DMS79 treated with DMSO at 0.1 percent for 48 hours (cell line): ENCODE data around the gene HES4.
"Not testable (repeated sequence)": the region's sequence is repeated elsewhere in the genome, so short reads cannot be mapped to it uniquely, and the experiment has no call there.

Experiments
- DNase-seq: peaks from one replicate; lab custom pipeline; 2025; lab: John Stamatoyannopoulos, UW

Gene HES4

DNA sequence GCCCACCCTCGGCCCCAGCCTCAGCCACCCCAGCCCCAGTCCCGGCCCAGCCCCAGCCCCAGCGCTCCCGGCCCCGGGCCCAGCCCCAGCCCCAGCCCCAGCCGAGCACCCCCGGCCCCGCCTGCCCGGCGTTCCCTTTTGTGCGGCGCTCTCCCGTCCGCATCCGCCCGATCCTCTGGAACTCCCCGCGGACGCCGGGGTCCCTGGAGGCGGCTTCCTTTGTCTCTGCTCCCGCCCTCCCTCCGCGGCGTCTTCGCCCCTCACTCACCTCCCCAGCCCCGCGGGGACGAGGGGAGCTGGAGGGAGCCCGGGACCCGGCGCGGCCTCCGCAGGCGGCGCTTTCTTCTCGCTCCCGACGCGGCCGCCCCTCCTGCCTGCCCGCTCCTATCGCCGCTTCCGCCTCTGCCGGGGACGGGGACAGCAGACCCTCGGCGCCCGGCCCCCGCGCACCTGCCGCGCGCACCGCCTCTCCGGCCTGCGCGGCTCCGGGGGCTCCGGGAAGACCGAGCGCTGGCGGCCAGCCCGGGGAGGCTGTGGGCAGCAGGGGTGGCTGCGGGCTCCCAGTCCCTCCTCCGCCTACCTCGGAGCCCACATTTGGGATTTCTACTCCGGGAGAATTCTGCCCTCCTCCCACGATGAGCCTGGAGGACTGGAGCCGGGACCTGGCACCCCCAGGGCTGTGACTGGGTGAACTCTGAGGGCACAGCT lies 34.0 kb upstream of the HES4 start:
- DNase-seq: peak; percentile 38

GRCh38 chr1:1033009-1033587 lies 33.2 kb upstream of the HES4 start:
- peak; percentile 94 for DNase-seq

- no peak for DNase-seq
These were observed 32.5 kb upstream of the HES4 start for GRCh38 chr1:1032424-1032823.

DNA sequence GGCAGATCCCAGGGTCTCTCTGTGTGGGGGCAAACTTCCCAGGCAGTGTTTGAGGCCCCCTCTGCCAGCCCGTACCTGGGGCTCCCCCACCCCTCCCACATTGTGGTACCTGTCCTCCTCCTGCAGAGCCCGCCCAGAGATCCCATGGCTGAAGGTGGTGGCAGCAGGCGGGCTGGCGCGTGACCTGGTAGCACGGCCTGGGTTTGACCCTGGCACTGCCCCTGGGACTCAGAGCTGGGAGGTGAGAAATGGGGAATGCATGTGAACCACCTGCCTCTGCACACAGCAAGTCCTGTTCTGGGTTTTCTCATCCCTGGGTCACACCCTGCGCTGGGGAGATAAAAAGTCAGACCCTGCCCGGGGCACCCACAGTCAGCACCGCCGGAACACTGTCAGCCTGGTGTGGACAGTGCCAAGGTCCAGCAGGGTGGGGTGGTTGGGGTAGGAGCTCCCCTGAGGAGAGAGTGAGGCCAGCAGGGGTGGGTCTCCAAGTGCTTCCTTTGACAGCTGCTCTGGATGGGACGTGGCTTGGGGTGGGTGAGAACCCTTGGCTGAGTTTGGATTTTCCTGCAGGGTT lies 31.9 kb upstream of the HES4 start:
- no peak for DNase-seq

DNA sequence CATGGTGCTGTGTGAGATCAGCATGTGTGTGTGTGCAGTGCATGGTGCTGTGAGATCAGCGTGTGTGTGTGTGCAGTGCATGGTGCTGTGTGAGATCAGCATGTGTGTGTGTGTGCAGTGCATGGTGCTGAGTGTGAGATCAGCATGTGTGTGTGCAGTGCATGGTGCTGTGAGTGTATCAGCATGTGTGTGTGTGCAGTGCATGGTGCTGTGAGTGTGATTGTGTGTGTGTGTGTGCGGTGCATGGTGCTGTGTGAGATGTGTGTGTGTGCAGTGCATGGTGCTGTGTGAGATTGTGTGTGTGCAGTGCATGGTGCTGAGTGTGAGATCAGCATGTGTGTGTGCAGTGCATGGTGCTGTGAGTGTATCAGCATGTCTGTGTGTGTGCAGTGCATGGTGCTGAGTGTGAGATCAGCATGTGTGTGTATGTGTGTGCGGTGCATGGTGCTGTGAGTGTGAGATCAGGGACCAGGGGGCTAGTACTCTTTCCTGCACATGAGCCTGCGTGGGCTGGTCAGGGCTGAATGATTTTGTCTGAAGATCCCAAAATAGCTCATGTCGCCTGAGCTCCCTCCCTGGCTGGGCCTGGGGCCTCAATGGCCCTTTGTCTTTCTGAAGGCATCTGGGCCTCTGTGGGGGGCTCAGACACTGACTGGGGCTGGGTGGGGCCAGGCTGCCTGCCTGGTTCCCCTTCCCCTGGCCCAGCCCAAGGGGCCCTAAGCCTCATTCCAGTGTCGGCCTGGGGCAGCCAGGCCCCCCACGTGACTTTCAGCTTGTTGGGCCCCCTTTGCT lies 31.2 kb upstream of the HES4 start:
- not testable (repeated sequence) for DNase-seq

GRCh38 chr1:1027791-1028190 lies 27.9 kb upstream of the HES4 start:
- DNase-seq: no peak

GRCh38 chr1:1026599-1027413 lies 26.9 kb upstream of the HES4 start:
- DNase-seq: no peak

DNA sequence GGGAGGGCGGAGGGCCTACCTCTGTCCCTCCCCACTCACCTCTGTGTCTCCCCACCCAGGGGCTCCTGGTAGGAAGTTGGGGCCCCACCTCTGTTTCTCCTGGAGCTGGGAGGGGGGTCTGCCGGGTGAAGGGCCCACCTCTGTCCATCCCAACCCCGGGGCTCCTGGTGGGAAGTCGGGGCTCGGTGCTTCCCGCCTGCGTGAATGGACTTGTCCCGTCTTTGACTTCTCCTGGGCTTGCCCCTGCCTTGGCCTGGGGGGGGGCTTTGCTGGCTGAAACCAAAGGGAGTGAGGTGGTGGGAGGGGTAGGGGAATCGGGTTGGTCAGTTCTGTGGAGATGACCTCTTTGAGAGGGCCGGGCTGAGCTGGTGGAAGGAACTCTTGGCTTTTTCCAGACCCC lies 25.8 kb upstream of the HES4 start:
- DNase-seq: no peak

DNA sequence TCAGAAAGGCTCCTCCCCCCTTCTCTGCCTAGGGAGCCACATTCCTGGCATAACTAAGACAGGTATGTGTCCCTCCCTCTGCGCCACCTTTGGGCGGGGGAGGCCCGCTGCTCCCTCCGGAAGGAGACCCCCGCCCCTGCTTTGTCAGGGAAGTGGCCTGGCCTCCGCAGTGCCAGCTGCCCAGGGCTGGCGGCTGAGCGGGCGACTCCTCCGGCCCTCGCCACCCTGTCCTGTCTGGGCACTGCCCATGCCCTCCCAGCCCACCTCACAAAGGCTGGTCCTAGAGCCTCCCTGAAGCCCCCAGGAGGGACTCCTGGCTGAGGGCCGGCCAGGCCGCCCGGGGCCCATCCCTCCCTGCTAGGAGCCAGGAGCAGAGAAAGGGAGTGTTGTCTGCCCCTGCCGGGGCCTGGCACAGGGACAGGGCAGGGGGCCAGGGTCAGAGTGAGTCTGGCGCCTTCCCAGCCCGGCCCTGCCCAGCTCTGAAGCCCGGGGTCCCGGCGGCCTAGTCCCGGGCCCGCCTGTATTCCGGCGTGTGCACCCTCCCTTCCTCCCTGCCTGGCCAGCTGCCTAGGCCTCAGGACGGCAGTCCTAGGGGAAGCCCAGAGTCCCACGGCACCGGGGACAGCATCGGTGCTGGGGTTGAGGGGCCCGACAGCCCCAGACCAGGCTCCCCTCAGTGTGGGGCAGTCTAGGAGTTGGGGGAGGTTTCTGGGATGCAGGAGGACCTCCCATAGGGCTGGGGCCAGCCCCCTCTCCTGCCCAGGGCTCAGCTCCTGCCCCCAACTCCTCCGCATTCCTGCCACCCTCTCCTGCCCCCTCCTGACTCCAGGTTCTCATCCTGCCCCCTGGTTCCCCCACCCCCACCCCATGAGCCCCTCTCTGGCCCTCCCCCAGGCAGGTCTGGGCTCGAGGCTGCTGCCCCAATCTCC lies 25.1 kb upstream of the HES4 start:
- no peak for DNase-seq

DNA sequence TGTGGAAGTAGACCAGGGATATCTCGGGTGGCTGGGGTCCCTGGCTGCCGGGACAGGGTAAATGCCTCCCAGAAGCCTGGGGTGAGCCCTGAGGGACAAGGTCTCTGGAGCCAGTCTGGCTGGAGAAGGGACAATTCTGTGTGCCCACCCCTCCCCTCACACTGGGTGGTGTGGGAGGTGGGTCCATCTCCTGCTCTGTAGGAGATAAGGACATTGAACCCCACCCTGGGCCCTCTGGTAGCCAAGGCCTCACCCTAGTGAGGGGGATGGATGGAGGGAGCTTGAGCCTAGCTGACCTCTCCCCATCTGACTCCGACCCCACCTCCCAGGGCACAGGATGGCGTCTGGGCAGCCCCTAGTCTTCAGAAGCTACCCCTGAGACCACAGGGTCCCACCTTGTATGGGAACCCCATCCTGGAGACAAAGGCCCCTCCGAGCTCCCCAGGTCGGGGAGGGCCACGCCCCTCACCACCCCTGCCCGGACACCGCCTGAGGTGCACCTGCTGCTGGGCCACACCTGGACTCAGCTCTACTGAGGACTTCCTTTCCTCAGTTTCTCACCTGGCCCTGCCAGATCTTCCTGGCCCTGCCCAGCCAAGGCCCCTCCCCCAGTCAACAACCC lies 24.4 kb upstream of the HES4 start:
- no peak for DNase-seq

DNA sequence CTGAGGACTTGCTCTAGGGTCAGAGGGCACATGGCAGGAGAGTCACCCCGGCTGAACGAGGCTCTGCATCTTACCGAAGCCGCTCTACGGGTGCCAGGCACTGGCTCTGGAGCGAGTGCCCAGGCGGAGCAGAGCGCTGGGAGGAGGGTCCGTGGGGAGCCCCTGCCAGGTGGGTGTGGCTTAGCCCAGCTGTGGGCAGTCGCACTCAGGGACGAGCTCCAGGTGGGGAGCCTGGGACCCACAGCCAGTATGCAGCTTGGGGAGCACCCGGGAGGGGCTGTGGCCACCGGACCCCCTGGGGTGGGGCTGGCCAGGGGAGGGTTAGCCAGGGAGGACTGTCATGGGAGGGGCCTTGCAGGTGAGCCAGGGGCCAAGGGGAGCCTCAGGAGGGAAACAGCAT lies 23.8 kb upstream of the HES4 start:
- DNase-seq: no peak

DNA sequence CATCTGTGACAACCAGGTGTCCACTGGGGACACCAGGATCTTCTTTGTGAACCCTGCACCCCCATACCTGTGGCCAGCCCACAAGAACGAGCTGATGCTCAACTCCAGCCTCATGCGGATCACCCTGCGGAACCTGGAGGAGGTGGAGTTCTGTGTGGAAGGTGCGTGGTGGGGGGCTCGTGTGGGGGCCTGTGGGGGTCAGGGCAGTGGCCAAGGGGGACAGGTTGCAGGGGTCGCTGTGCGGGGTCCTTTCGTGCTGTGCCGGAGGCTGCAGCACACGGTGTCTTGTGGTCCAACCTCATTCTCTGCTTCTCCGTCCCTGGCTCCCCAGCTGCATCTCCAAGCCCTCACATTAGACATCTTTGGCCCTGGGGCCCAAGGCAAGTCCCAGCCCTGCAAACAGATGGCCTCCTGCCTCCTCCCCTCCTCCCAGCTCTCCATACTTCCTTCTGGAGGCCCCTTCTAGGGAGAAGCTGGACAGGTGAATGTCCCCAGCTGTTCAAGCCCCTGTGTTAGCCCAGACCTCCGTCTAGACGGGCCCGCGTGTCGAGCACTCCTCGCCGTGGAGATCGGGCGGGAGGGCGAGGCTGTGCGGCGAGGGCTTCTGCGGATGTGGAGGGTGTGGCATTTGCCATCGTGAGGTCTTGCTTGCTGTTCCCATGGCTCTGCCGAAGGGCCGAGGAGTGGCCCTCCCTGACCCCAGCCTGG lies 22.6 kb upstream of the HES4 start:
- no peak for DNase-seq

GRCh38 chr1:1021920-1022259 lies 22.0 kb upstream of the HES4 start:
- no peak for DNase-seq

DNA sequence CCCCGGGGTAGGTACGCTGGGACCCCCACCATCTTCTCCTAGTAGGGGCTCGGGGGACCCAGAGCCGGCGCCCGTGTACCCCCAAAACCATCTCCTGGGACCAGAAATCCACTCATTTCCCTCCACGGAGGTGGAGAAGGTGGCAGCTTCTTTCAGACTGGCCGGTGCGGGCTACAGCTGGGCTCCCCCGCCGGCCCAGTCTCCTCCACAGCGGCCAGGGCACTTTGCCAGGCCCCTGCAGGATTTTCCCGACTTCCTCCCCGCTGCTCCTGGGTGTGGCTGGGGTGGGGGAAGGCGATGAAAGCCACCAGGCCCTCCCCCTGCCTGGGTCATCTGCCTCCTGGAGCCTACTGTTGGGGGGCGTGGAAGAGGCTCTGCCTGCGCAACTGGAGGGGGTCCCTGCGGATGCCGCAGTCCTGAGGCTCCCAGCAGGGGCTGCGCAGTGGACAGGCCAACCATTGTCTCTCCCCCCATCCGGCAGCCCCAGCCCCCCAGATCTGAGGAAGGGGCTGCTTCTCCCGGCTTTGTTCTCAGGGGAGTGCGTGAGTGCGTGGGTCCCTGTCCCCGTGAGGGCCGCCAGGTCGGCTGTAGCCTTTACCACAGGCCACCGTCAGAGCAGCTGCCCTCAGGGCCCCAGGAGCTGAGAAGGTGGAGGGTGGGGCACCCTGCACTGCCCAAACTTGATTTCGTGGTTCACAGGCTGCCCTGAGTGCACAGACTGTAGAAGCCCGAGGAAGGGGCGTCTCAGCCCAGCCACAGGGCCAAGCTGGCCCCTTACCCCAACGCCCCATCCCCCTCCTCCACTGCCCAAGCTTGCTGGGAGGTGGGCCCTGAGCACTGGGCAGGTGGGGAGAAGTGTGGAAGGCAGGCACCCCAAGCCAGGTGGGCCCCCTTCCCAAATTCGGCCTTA lies 21.4 kb upstream of the HES4 start:
- peak; percentile 45 for DNase-seq

- peak; percentile 19 for DNase-seq
These were observed 20.6 kb upstream of the HES4 start for GRCh38 chr1:1020415-1021009.

- DNase-seq: peak; percentile 39
These were observed 20.1 kb upstream of the HES4 start, which contains the start of gene AGRN for GRCh38 chr1:1020000-1020404. Gene AGRN (plus strand): TSS chr1:1020120. CDS start chr1:1020173, 53 bp downstream.

GRCh38 chr1:1019122-1019999 lies 19.5 kb upstream of the HES4 start:
- peak; percentile 50 for DNase-seq
